HG03378 (cell line): Measurements from ENCODE around the gene ENDOG.

ENCODE experiments used
- ATAC-seq: cut with Tn5 transposase; IDR thresholded peaks from one replicate; pipeline ENCODE4 v1.9.1; 2021; ENCODE audit warnings: mild to moderate bottlenecking, moderate library complexity; ENCODE audit not compliant: unreplicated experiment

ENDOG gene

GRCh38 chr9:128798896-128799295 lies 19.4 kb upstream of the ENDOG start:
- no peak for ATAC-seq

GRCh38 chr9:128800061-128800460 lies 18.2 kb upstream of the ENDOG start:
- ATAC-seq: no peak

- no peak for ATAC-seq
These were observed 15.8 kb upstream of the ENDOG start for GRCh38 chr9:128802482-128802881.

- no peak for ATAC-seq
These were observed 12.6 kb upstream of the ENDOG start for GRCh38 chr9:128805661-128806060.

GRCh38 chr9:128807827-128808226 lies 10.5 kb upstream of the ENDOG start:
- ATAC-seq: no peak

GRCh38 chr9:128808543-128808942 lies 9.8 kb upstream of the ENDOG start:
- no peak for ATAC-seq

- no peak for ATAC-seq
These were observed 9.2 kb upstream of the ENDOG start for GRCh38 chr9:128809036-128809599.

- no peak for ATAC-seq
These were observed 8.5 kb upstream of the ENDOG start for GRCh38 chr9:128809831-128810230.

- no peak for ATAC-seq
These were observed 7.4 kb upstream of the ENDOG start for GRCh38 chr9:128810873-128811272.

- ATAC-seq: no peak
These were observed 777 bp downstream of the ENDOG start for GRCh38 chr9:128818839-128819715.

- ATAC-seq: no peak
These were observed 1.7 kb downstream of the ENDOG start for GRCh38 chr9:128819716-128820664.

GRCh38 chr9:128820665-128821583 lies 2.6 kb downstream of the ENDOG start:
- no peak for ATAC-seq

- ATAC-seq: no peak
These were observed 3.5 kb downstream of the ENDOG start for GRCh38 chr9:128821584-128822406.

GRCh38 chr9:128822407-128823042 lies 4.2 kb downstream of the ENDOG start:
- no peak for ATAC-seq

GRCh38 chr9:128823362-128823902 lies 5.1 kb downstream of the ENDOG start:
- no peak for ATAC-seq

GRCh38 chr9:128823903-128824406 lies 5.7 kb downstream of the ENDOG start:
- no peak for ATAC-seq

GRCh38 chr9:128824911-128825310 lies 6.6 kb downstream of the ENDOG start:
- no peak for ATAC-seq

GRCh38 chr9:128825923-128826700 lies 7.8 kb downstream of the ENDOG start:
- no peak for ATAC-seq
